Measurements from ENCODE around the gene ARAF.
"Not testable (repeated sequence)": the region's sequence is repeated elsewhere in the genome, so short reads cannot be mapped to it uniquely, and the experiment has no call there.

ARAF gene

DNA sequence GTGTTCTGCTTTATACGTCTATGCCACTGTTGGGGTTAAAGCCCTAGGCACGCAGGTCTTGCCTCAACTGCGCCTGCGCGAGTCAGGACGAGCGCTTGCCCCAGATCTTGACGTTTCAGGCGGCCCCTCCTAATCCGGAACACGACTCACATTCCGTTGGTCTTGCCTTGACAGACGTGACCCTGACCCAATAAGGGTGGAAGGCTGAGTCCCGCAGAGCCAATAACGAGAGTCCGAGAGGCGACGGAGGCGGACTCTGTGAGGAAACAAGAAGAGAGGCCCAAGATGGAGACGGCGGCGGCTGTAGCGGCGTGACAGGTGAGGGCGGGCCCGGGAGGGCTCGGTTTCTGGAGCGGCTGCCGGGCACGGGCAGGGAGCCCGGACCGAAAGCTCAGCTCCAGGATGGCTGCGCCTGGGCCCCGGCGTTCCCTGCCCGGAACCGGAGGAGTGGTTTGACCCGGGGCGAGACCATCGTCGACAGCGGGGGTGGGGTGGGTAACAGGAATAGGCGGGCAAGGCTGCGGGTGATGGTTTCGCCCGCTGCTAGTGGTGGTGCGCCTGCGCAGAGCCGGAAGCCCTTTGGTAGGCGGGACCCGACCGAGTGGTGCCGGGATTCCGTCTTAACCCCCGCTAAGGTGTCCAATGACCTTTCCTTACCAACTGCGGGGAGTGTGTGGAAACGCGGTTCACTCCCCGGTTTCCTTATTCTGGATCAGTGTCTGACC, at the start of gene ARAF:
Gene ARAF, plus strand, starts transcription at position 272 of the 725 bp plus-strand sequence. CDS start 1,763 bp downstream, outside the sequence.
- peak; percentile 87 to 95 for DNase-seq (ENCODE audit: low read depth in 2 of 2)

GRCh38 chrX:47512383-47512782, 48.6 kb upstream of the ARAF start:
- DNase-seq (ENCODE audit: low read depth in 2 of 2) = not testable (repeated sequence)

GRCh38 chrX:47513034-47513965, 47.7 kb upstream of the ARAF start:
- DNase-seq (ENCODE audit: low read depth in 2 of 2) = peak in 1 of 2 donors; percentile 6

DNA sequence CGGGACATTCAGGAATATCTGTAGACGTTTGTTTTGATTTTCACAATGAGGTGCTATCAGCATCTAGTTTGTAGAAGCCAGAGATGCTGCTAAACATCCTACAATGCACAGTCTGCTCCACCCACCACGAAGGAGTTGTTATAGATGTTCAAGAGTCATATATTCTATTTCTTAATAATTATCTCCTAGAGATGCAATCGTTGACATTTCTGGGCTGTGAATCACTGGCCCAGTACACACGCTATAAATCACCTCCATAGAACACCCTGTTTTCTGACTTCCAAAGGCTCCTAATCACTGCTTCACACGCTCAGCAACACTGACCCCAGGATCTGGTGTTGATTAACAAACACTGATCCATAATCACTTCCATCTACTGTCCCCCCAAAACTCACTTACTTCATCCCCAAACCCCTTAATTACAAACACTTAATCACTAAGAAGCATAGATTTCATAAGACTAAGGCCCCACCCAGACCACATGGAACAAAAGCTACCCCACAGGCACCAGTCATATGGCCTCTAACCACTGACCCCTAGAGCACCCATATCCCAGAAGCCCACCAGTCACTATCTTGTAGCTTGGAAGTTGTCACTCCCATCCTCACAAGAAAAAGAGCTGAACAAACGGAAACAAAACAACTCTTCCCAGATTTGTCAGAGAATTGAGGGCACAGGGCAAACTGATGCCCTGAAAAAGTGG, 46.3 kb upstream of the ARAF start:
- DNase-seq (ENCODE audit: low read depth in 2 of 2) = no peak

GRCh38 chrX:47515941-47516665, 44.9 kb upstream of the ARAF start:
- no peak for DNase-seq (ENCODE audit: low read depth in 2 of 2)

DNA sequence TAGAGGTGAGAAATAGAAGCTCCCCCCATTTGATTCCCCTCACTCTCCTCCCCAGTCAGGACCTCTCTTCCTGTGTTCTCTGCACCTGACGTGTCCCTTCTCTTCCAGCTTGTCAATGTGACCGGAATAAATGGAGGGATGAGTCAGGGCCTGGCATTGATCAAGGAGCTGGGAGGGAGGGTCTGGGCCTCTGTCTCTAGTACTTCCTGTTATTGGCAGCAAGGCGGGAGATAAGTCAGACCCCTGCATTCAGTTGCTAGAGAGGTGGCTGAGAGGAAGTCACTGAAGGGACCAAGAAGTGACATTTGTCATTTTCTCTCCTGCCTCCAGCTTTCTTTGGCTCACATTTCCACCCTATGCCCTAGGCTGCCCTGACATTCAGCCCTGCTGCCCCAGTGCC, 42.9 kb upstream of the ARAF start:
- no peak for DNase-seq (ENCODE audit: low read depth in 2 of 2)

DNA sequence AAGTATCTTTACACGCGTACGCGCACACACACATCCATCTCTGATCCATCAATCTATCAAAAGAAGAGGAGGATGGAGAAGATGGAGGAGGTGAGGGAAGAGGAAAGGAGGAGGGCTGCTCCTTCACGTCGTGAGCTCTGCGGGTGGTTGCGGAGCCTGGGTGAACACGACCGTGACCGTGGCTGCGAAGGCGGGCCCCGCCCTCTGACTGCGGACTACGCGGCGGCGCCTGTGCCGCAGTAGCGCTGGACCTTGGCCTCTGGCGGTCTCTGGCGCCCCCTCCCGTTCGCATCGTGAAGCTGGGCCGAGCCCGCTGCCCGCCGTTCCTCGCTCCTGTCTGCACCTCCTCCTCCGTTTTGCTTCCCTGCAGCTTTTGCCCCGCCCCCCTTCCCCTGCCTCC, 37.7 kb upstream of the ARAF start:
- DNase-seq (ENCODE audit: low read depth in 2 of 2) = peak; percentile 45 to 48

- no peak for DNase-seq (ENCODE audit: low read depth in 2 of 2)
These were observed 37.3 kb upstream of the ARAF start for GRCh38 chrX:47523713-47524166.

DNA sequence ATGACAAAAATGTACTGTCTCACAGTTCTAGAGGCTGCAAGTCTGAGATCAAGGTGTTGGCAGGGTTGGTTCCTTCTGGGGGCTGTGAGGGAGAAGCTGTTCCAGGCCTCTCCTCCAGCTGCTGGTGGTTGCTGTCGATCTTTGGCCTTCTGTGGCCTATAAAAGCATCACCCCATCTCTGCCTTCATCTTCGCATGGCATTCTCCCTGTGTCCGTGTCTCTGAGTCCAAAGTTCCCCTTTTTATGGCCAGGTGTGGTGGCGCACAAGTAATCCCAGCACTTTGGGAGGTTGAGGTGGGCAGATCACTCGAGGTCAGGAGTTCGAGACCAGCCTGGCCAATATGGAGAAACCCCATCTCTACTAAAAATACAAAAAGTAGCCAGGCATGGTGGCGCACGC, 31.5 kb upstream of the ARAF start:
- no peak for DNase-seq (ENCODE audit: low read depth in 2 of 2)

- DNase-seq (ENCODE audit: low read depth in 2 of 2) = no peak
These were observed 31.0 kb upstream of the ARAF start for GRCh38 chrX:47530049-47530448.

GRCh38 chrX:47539860-47540259, 21.1 kb upstream of the ARAF start:
- no peak for DNase-seq (ENCODE audit: low read depth in 2 of 2)

GRCh38 chrX:47540754-47541538, 20.1 kb upstream of the ARAF start:
- no peak for DNase-seq (ENCODE audit: low read depth in 2 of 2)

DNA sequence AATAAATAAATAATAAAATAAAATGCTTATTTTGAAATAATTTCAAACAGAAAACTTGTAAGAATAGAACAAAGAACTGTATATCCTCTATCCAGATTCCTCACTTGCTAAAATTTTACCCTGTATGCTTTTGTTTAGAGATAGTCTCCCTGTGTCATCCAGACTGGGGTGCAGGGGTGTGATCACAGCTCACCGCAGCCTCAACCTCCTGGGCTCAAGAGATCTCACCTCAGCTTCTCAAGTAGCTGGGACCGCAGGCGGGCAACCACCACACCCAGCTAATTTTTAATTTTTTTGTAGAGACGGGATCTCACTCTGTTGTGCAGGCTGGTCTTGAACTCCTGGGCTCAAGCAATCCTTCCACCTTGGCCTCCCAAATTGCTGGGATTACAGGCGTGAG, 17.5 kb upstream of the ARAF start:
- DNase-seq (ENCODE audit: low read depth in 2 of 2) = no peak

- DNase-seq (ENCODE audit: low read depth in 2 of 2) = peak; percentile 63 to 72
These were observed 4.9 kb upstream of the ARAF start for GRCh38 chrX:47556045-47556623.

DNA sequence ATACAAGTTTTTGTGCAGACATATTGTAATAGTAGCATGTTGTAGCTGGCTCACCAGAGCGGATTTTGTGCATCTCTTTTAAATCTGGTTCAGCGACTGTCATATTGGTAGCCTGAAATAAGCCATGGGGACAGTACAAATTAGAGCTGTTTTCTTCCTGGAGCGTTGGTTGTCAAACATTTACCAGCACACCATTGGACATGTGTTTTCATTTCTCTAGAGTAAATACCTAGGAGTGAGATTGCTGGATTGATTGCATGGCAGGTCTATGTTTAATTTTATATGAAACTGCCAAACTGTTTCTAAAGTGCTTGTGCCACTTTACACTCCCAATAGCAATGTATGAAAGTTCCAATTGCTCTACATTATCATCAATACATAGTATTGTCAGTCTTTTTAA, 2.6 kb upstream of the ARAF start:
- DNase-seq (ENCODE audit: low read depth in 2 of 2) = no peak

DNA sequence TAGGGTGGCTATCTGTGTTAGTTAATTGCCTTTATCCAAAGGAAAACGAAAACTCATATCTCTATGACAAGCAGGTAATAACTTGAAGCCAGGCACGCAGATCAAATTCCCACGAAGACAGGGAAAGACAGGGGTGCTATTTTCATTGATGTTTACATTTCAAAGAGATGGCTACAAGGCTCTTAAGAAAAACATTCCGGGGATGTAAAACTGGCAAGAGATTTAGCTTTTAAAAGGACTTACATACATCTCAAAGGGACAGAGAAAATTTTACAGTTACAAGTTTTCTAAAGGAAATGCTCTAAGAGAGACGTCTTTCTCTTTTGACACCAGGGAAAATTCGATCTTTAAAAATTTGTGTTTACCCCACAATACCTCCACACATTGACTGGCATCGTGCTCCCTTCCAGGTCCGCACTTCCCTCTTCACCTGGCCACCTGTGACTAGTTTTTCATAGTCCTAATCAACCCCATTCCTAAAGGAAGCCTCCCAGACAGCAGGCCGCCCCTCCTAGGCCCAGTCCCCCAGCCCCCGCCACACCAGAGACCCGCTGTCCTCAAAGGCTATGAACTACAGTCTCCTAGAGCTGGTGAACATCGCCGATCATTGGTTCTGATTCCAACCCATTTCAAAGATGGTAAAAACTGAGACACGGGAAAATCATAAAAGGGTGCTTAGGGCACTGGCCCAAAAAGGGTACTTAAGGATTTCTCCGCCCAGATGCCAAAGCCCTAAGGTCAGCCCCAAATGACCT, 649 bp upstream of the ARAF start:
- DNase-seq (ENCODE audit: low read depth in 2 of 2) = no peak

GRCh38 chrX:47561659-47562151, 700 bp downstream of the ARAF start:
- no peak for DNase-seq (ENCODE audit: low read depth in 2 of 2)

GRCh38 chrX:47562615-47563243, 1.7 kb downstream of the ARAF start:
- DNase-seq (ENCODE audit: low read depth in 2 of 2) = no peak

- DNase-seq (ENCODE audit: low read depth in 2 of 2) = no peak
These were observed 2.9 kb downstream of the ARAF start for GRCh38 chrX:47563801-47564315.
